Neural cell (in vitro differentiated cells): ENCODE measurements around the gene INTS11.

Source experiments
- CTCF ChIP-seq: fragments of 450-650 bp; IDR thresholded peaks from 2 replicates; pipeline ENCODE4 v1.5.1; 2014; ENCODE audit warnings: antibody characterized with exemption, mild to moderate bottlenecking, moderate library complexity; ENCODE audit not compliant: poor library complexity, severe bottlenecking
- EZH2 ChIP-seq: fragments of 200-600, 300-800 bp; shearing (Covaris generic), sonication (generic); IDR thresholded peaks from 2 replicates; pipeline ENCODE4 v1.6.1; 2014; ENCODE audit warnings: antibody characterized with exemption, low read length, borderline replicate concordance, mild to moderate bottlenecking; ENCODE audit not compliant: insufficient read depth, poor library complexity, severe bottlenecking
- REST ChIP-seq: IDR thresholded peaks from 2 replicates; pipeline ENCODE4 v1.6.1; 2012; ENCODE audit warnings: borderline replicate concordance
- SMC3 ChIP-seq: fragments of 450-650 bp; conservative IDR thresholded peaks from 2 replicates; pipeline ENCODE4 v1.6.1; 2014; ENCODE audit warnings: antibody characterized with exemption, mild to moderate bottlenecking, moderate library complexity; ENCODE audit not compliant: poor library complexity

- TF ChIP-seq CTCF = no peak
- no peak for TF ChIP-seq REST
- no peak for TF ChIP-seq EZH2
- no peak for TF ChIP-seq SMC3
These were observed 12.7 kb upstream of the INTS11 start for GRCh38 chr1:1336931-1337792.
